Tibial artery (tissue), 4 donors: Measurements from ENCODE around the gene TIMM17B.

ENCODE experiments used
- DNase-seq, 2 donors: peaks; one replicate each; pipeline ENCODE4 v3.0.0-alpha.2; 2019
- H3K27ac ChIP-seq, 2 donors: fragments of 200-600 bp; sonication (generic) in 1 of 2; 1 replicate in 1 of 2; 2 replicates in 1 of 2; pipeline ENCODE4 v1.5.1; 2018 to 2019; ENCODE audit warnings: mild to moderate bottlenecking in 1 of 2
- H3K27me3 ChIP-seq, 2 donors: fragments of 200-600 bp; sonication (generic) in 1 of 2; one replicate each; pipeline versions ENCODE4 v1.5.1 to v1.6.0; 2016 to 2019
- H3K36me3 ChIP-seq, 3 donors: fragments of 200-600 bp; sonication (generic) in 2 of 3; one replicate each; pipeline ENCODE4 v1.5.1; 2016 to 2019; ENCODE audit warnings: mild to moderate bottlenecking in 2 of 3
- H3K4me1 ChIP-seq, 4 donors: fragments of 200-600 bp; sonication (generic) in 2 of 4; 1 replicate in 3 of 4; 2 replicates in 1 of 4; pipeline ENCODE4 v1.5.1; 2016 to 2019
- H3K4me3 ChIP-seq, 2 donors: fragments of 200-600 bp; sonication (generic) in 1 of 2; 1 replicate in 1 of 2; 2 replicates in 1 of 2; pipeline ENCODE4 v1.5.1; 2018 to 2019; ENCODE audit warnings: mild to moderate bottlenecking in 2 of 2
- H3K9me3 ChIP-seq, 3 donors: fragments of 200-600 bp; sonication (generic) in 1 of 3; one replicate each; pipeline ENCODE4 v1.5.1; 2016 to 2019
- CTCF ChIP-seq, 2 experiments: fragments of 200-600 bp in 1 of 2; fragments of 450-650 bp in 1 of 2; IDR thresholded peaks; one replicate each; pipeline ENCODE4 v1.5.1; 2017 to 2019; ENCODE audit warnings: antibody characterized with exemption in 2 of 2, mild to moderate bottlenecking in 1 of 2, moderate library complexity in 1 of 2
- intact Hi-C: fragments of 100-400 bp; cut with DNase I; formaldehyde crosslinking; loops from one replicate; pipeline ENCODE4 v1.15.0; 2023; ENCODE audit warnings: low total_unique reads

TIMM17B gene

GRCh38 chrX:48897157-48897624 lies 377 bp downstream of the TIMM17B start:
- peak; percentile 66 to 86 for DNase-seq
- H3K27me3 ChIP-seq, result no peaks in the 10 kb centered on the region
- peaks cover 0 to 18% (median 8%) of the 10 kb centered on the region in 4 donors for H3K4me1 ChIP-seq
- peak overlapping the region; percentile 94 to 98 for H3K27ac ChIP-seq
- intact Hi-C loops, result no loop called here
- peaks cover 10 to 30% (median 13%) of the 10 kb centered on the region in 3 donors for H3K36me3 ChIP-seq
- no peak for TF ChIP-seq CTCF (IDR thresholded peaks at IDR 0.05)
- no peaks in the 10 kb centered on the region for H3K9me3 ChIP-seq
- H3K4me3 ChIP-seq, result peak overlapping the region; percentile 74 to 78

GRCh38 chrX:48896611-48897011 lies 957 bp downstream of the TIMM17B start:
- Histone ChIP-seq H3K4me1 (peaks cover 0 to 22% (median 10%) of the 10 kb centered on the region in 4 donors), H3K9me3 (no peaks in the 10 kb centered on the region), H3K4me3 (peak overlapping the region; percentile 74 to 78), H3K27ac (peak overlapping the region; percentile 94 to 98), H3K36me3 (peaks cover 5 to 24% (median 8%) of the 10 kb centered on the region in 3 donors), H3K27me3 (no peaks in the 10 kb centered on the region)
- DNase-seq, result no peak
- intact Hi-C loops, result no loop called here
- TF ChIP-seq CTCF (IDR thresholded peaks at IDR 0.05), result no peak

- H3K36me3 ChIP-seq, result peaks cover 4 to 13% (median 6%) of the 10 kb centered on the region in 3 donors
- intact Hi-C loops, result no loop called here
- no peaks in the 10 kb centered on the region for H3K27me3 ChIP-seq
- DNase-seq, result no peak
- H3K4me3 ChIP-seq, result no peak overlapping the region
- no peak for TF ChIP-seq CTCF (IDR thresholded peaks at IDR 0.05)
- H3K9me3 ChIP-seq, result no peaks in the 10 kb centered on the region
- peaks cover 0 to 22% (median 12%) of the 10 kb centered on the region in 4 donors for H3K4me1 ChIP-seq
- H3K27ac ChIP-seq, result no peak overlapping the region
Measured at GRCh38 chrX:48894891-48895290, 2.7 kb downstream of the TIMM17B start.

- intact Hi-C loops, result no loop called here
Measured at GRCh38 chrX:48893556-48894348, 3.8 kb downstream of the TIMM17B start.

GRCh38 chrX:48892896-48893295 lies 4.7 kb downstream of the TIMM17B start:
- Histone ChIP-seq H3K36me3 (peaks cover 4 to 13% (median 6%) of the 10 kb centered on the region in 3 donors), H3K9me3 (no peaks in the 10 kb centered on the region), H3K27me3 (no peaks in the 10 kb centered on the region), H3K27ac (no peak overlapping the region), H3K4me1 (peaks cover 0 to 17% (median 9%) of the 10 kb centered on the region in 4 donors), H3K4me3 (no peak overlapping the region)
- no peak for TF ChIP-seq CTCF (IDR thresholded peaks at IDR 0.05)
- intact Hi-C loops, result no loop called here
- DNase-seq, result no peak

More at GRCh38 chrX:48893556-48894348, 3.8 kb downstream of the TIMM17B start:
- DNase-seq, result no peak
- peaks cover 0 to 21% (median 11%) of the 10 kb centered on the region in 4 donors for H3K4me1 ChIP-seq
- no peak for TF ChIP-seq CTCF (IDR thresholded peaks at IDR 0.05)
- peaks cover 4 to 13% (median 6%) of the 10 kb centered on the region in 3 donors for H3K36me3 ChIP-seq
- H3K27ac ChIP-seq, result no peak overlapping the region
- H3K27me3 ChIP-seq, result no peaks in the 10 kb centered on the region
- no peak overlapping the region for H3K4me3 ChIP-seq
- no peaks in the 10 kb centered on the region for H3K9me3 ChIP-seq
